SK-N-MC (cell line): ENCODE results near the gene CLTCL1.

Experiments used
- DNase-seq: peaks from one replicate; pipeline ENCODE4 v3.0.0-alpha.2; 2011; ENCODE audit warnings: low read depth, low spot score
- H3K27ac ChIP-seq: fragments of 200-600 bp; sonication (generic); 2 replicates; pipeline ENCODE4 v1.5.1; 2016; ENCODE audit warnings: mixed run types
- H3K36me3 ChIP-seq: fragments of 200-600 bp; sonication (generic); 2 replicates; pipeline ENCODE4 v1.6.1; 2017; ENCODE audit warnings: antibody characterized with exemption, low read length, mixed read lengths; ENCODE audit not compliant: insufficient read depth
- H3K4me3 ChIP-seq: fragments of 200-600 bp; sonication (generic); 2 replicates; pipeline ENCODE4 v1.5.1; 2016
- H3K9ac ChIP-seq: fragments of 200-600 bp; sonication (generic); 2 replicates; pipeline ENCODE4 v1.8.0; 2017; ENCODE audit warnings: mixed run types, mixed read lengths; ENCODE audit not compliant: insufficient read length
- H3K9me3 ChIP-seq: fragments of 200-600 bp; sonication (generic); 2 replicates; pipeline ENCODE4 v1.6.1; 2017; ENCODE audit warnings: low read depth, mild to moderate bottlenecking, antibody characterized with exemption, low read length, moderate library complexity, mixed read lengths
- EZH2 ChIP-seq: fragments of 200-600 bp; sonication (generic); IDR thresholded peaks from one replicate; pipeline ENCODE4 v1.6.1; 2017; ENCODE audit warnings: antibody characterized with exemption
- FOXP2 ChIP-seq: optimal IDR thresholded peaks from 2 replicates; pipeline ENCODE3; 2011; ENCODE audit warnings: mild to moderate bottlenecking, moderate library complexity; ENCODE audit not compliant: insufficient read depth; ENCODE audit errors: extremely low read length, control extremely low read depth
- POLR2AphosphoS5 ChIP-seq: IDR thresholded peaks from 2 replicates; pipeline ENCODE4 v1.6.1; 2012; ENCODE audit warnings: mild to moderate bottlenecking, low read depth, low read length, borderline replicate concordance

CLTCL1 gene

GRCh38 chr22:19201869-19202798 is 89.4 kb downstream of the CLTCL1 start:
- no peak for DNase-seq
- Histone ChIP-seq H3K27ac (no peak overlapping the region), H3K9ac (no peak overlapping the region), H3K4me3 (no peak overlapping the region), H3K9me3 (no peaks in the 10 kb centered on the region), H3K36me3 (no peaks in the 10 kb centered on the region)
- TF ChIP-seq POLR2AphosphoS5 = no peak

GRCh38 chr22:19201130-19201868 is 90.2 kb downstream of the CLTCL1 start:
- DNase-seq = no peak
- H3K4me3 ChIP-seq = no peak overlapping the region
- no peak overlapping the region for H3K9ac ChIP-seq
- H3K36me3 ChIP-seq = no peaks in the 10 kb centered on the region
- no peak overlapping the region for H3K27ac ChIP-seq
- no peaks in the 10 kb centered on the region for H3K9me3 ChIP-seq
- no peak for TF ChIP-seq EZH2
- no peak for TF ChIP-seq POLR2AphosphoS5
- TF ChIP-seq FOXP2 = no peak

GRCh38 chr22:19199479-19199878 is 92.0 kb downstream of the CLTCL1 start:
- Histone ChIP-seq H3K9ac (no peak overlapping the region), H3K4me3 (no peak overlapping the region), H3K27ac (no peak overlapping the region), H3K9me3 (no peaks in the 10 kb centered on the region), H3K36me3 (no peaks in the 10 kb centered on the region)
- no peak for DNase-seq
- no peak for TF ChIP-seq POLR2AphosphoS5
- TF ChIP-seq EZH2 = no peak

GRCh38 chr22:19197997-19198865 is 93.3 kb downstream of the CLTCL1 start:
- DNase-seq = no peak
- Histone ChIP-seq H3K9ac (no peak overlapping the region), H3K36me3 (no peaks in the 10 kb centered on the region), H3K4me3 (no peak overlapping the region), H3K27ac (no peak overlapping the region), H3K9me3 (no peaks in the 10 kb centered on the region)
- TF ChIP-seq FOXP2 = no peak
- no peak for TF ChIP-seq POLR2AphosphoS5
- TF ChIP-seq EZH2 = no peak

GRCh38 chr22:19196841-19197612 is 94.5 kb downstream of the CLTCL1 start:
- H3K27ac ChIP-seq = no peak overlapping the region
- TF ChIP-seq EZH2 = no peak
- TF ChIP-seq POLR2AphosphoS5 = no peak
- no peak for TF ChIP-seq FOXP2
- no peaks in the 10 kb centered on the region for H3K36me3 ChIP-seq

GRCh38 chr22:19195796-19196731 is 95.5 kb downstream of the CLTCL1 start:
- DNase-seq = no peak
- Histone ChIP-seq H3K9me3 (no peaks in the 10 kb centered on the region), H3K27ac (no peak overlapping the region), H3K36me3 (no peaks in the 10 kb centered on the region), H3K4me3 (no peak overlapping the region), H3K9ac (no peak overlapping the region)
- TF ChIP-seq EZH2 = no peak
- no peak for TF ChIP-seq POLR2AphosphoS5

More at GRCh38 chr22:19196841-19197612, 94.5 kb downstream of the CLTCL1 start:
- Histone ChIP-seq H3K4me3 (no peak overlapping the region), H3K9ac (no peak overlapping the region), H3K9me3 (no peaks in the 10 kb centered on the region)
- DNase-seq = no peak
